G401 (cell line): ENCODE data around the gene HNRNPH1. TPM values are rescaled to one million over a fixed set of nuclear protein-coding genes. Genes with fewer than 3 reads are reported as not detected.

Experiments
- DNase-seq: peaks from one replicate; pipeline ENCODE4 v3.0.0-alpha.2; 2015; ENCODE audit warnings: low spot score
- in situ Hi-C: cut with HindIII; loops from 2 replicates; pipeline ENCODE4 v1.10.0; 2016; ENCODE audit warnings: low sequenced_read_pairs, mixed read lengths
- total RNA-seq: library from RNA; depleted of rRNA; stranded (reverse); fragments of >200 nt; shearing (Covaris generic); gene quantifications from 2 replicates; pipeline ENCODE4 v1.2.3, GENCODE V29; 2014

HNRNPH1 gene
- total RNA-seq, 1 experiment from 2014 or later = 108 TPM

DNA sequence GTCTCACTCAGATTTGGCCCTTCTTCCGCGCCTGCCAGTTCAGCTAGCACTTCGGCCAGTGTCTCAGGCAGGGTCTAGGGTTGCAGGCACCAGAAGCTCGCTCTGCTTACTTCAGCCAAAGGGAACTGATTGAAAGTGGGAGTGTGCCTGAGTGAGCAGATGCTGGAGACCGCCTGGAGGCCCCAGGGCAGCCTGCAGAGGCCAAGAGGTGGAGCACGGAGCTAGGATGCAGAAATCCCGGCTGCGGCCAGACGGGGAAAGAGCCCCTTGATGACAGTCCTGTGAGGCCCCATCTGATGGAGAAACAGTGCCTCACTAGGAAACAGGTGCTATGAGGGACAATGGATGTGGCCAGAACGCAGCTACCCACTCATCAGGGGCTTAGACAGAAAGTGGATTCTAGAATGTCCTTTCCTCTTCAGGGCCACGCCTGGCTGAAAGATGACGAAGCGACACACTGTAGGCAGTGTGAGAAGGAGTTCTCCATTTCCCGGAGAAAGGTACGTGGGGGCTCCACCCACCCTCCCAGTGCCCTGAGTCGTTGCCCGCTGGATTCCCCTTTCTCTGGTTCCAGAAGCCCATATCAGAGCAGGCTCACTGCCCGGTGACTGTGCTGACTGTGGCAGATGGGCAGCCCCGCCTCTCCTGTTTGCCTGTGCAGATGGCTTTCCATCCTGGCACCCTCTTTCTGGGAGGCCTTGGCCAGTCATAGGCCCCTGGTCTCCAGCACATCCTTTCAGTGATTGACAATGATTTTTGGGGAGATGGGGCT lies 16.1 kb downstream of the HNRNPH1 start:
- peak; percentile 95 for DNase-seq

DNA sequence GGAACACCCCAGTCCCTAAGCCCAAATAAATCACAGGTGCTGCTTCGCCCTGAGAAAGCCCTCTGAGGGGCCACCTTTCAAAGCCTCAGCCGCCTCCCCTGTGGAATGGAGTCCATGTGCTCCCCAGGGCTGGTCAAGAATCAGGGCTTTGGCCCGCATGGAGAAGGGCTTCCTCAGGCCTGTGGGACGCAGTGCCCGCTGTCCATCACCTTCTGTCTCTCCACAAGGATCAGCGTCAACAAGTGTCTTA lies 16.6 kb downstream of the HNRNPH1 start:
- in situ Hi-C loops = no loop called here
- DNase-seq = no peak

More for the DNA sequence above, 16.1 kb downstream of the HNRNPH1 start:
- in situ Hi-C loops = no loop called here

DNA sequence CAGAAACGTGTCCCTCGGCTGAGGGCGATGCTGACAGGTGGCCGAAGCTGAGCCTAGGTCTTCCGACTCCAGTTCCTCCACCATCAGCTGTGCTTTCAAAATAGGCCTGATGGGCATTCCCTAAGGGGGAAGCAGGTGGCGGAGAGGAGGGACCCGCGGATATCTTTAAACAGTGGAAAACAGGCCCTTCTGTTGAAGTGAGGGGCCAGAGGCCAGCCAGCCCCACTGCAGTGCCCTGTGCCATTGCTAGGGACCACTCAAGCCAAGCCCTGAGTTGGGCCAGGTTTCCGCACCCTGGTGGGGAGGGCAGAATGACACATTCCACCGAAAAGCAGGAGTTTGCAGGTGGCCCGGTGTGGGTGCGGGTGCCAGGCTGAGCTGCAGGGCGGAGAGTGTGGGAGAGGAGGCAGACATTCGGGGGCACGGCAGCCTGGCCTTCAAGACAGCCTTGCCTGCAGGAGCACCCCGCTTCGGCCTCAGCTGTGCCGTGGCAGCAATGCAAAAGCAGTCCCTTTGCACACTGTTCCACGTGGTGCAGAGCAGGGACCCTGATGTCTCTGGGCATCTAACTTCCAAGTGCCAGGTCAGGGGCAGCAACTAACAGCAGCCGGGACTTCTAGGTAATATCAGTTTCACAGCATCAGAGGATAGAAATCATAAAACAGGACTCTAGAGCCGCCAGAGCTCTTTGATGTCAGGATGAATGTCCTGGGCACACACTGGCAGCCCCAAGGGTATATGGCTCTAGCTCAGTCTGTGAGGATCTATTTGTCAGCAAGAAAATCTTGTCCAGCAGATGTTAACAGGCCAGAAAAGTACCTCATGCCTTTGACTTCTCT lies 17.2 kb downstream of the HNRNPH1 start:
- in situ Hi-C loops = no loop called here
- DNase-seq = no peak

DNA sequence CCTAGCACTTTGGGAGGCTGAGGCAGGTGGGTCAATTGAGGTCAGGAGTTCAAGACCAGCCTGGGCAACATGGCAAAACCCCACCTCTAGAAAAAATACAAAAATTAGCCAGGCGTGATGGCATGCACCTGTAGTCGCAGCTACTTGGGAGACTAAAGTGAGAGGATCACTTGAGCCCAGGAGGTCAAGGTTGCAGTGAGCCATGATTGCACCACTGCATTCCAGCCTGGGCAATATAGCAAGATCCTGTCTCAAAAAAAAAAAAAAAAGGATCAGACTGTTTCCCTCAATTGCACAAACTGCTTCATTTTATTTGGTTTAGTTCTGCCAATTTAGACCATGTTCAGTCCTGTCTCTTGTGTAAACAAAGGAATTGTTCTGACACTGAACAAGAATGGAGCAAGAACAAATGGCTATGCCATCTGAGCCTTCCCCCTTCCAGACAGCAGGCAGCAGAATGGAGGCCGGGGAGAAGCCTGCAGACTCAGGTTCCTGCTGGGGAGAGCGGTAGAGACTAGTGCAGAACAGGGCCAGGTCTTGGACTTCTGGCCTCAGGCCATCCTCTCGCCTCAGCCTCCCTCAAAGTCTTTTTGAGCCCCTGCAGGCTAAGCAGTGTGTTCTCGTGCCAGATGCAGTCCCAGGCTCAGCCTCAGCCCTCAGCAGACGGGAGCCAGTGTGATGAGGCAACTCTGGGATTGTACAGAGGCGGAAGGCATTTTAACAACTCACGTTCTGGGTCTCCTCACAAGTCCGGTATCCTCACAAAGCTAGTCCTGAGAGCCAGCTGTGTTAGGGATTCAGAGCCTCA lies 18.2 kb downstream of the HNRNPH1 start:
- peak; percentile 38 for DNase-seq

DNA sequence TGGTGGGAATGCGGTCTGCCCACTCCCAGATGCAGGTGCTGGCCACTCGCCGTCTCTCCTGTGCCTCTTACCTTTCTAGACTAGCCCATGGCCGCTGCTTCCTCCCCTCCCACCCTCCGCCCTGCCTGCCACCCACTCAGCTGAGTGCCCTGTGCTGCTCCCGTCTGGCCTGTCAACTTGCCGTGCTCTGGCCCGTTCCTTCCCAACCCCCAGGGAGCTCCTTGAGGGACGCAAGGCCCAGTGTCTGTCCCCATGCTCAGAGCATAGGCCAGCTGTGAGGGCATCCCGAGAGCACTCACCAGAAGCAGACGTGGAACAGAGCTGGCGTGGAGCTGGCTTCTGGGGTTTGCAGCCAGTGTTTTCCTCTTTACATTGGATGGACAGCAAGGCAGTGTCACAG lies 20.2 kb downstream of the HNRNPH1 start:
- in situ Hi-C loops = no loop called here
- no peak for DNase-seq

More for the DNA sequence above, 18.2 kb downstream of the HNRNPH1 start:
- in situ Hi-C loops = no loop called here

DNA sequence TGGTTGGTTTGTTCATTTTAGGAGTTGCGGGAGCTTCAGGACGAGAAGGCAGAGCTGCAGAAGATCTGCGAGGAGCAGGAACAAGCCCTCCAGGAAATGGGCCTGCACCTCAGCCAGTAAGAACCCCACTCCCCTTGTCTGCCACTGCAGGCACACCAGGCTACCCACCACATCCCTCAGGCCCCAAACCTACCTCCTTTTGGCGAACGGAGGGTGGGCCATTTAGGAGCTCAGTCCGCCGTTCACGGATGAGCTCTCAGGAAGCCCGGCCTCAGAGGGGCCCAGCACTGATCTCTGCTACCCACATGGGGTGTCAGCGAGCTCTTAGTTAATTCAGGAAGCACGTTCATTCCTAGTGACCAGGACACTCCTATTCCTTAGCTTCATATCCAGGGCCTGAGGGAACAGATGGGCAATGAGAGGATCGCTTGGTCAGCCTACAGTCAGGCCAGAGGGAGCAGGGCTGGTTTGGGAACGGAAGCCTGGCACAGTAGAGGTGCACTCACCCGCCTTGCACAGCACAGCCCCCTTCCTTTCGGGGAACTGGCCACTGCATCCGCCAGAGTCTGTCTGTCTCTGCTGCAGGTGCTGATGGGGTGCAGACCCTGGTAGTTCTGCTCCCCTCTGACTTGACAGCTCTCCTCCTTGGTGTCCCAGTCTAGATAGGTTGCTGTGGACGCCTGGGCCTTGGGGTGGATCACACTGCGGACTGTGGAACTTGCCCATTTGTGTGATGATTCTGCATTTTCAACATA lies 21.4 kb downstream of the HNRNPH1 start:
- no peak for DNase-seq
- in situ Hi-C loops = no loop called here

DNA sequence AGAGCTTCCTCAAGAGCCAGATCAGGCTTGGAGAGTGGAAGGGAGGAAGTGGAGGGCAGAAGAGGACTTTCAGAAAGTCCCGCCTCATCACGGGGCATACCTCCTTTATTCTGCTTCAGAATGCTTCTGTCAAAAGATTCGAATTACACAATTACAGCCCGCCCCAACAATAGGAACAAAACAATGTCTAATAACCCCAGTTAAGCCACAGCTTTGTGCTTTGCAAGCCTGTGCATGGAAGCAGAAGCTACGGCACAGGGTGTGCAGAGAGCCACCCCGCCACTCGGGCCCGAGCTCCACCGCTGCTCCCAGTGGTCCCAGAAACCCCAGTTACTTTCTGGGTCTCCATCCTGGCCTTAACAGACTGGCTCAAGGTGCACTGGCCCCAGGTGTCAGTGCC lies 23.5 kb downstream of the HNRNPH1 start:
- in situ Hi-C loops = no loop called here
- DNase-seq = no peak

DNA sequence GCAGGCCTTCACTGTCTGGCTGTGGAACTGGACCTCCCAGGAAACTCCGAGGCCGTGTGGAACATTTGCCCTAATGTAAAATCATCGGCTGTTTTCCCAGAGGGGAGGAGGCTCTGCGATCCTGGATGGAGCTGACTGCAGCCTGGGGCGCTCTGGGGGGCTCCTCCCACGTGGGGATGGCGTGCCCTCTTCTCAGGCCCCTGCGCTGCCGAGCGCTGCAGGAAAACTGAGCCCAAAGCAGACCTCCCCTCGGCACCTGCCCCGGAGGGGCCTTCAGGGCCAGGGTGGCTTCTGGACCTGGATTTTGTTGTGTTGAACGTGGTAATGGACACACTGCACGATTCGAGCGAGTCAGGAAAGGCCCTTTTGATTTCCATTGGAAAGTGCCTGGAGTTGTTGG lies 23.9 kb downstream of the HNRNPH1 start:
- no peak for DNase-seq
- in situ Hi-C loops = no loop called here

DNA sequence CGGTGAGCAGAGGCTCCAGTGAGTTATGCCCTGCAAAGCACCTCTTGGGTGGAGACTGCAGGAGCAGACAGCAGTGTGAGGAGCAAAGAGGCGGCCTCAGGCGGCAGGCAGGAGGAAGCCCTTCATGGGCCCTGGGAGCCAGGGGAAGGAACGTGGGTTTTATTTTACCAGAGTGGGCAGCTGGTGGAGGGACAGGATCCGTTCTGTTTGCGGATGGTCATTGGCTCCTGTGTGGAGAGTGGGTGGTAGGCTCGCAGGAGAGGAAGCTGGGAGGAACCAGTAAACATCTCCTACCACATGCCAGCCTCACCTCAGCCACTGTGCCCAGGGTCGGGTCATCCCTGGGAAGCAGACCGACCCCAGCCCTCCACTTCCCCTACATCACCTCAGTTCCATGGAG lies 24.4 kb downstream of the HNRNPH1 start:
- DNase-seq = no peak
- in situ Hi-C loops = no loop called here

DNA sequence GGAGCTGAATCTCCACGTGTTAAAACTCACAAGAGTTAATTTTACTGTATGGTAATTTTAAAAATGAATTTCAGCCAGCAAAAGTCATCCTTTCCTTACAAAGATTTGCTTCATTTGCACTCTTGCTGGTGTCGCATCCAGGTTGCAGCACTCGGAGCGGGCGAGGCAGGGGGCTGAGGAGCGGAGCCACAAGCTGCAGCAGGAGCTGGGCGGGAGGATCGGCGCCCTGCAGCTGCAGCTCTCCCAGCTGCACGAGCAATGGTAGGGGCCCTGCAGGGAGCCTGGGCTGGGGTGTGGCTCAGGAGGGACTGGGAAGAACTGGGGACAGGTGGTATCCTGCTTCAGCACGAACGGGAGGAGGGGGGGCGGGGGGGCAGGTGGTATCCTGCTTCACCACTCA lies 27.1 kb downstream of the HNRNPH1 start:
- in situ Hi-C loops = no loop called here
- no peak for DNase-seq

DNA sequence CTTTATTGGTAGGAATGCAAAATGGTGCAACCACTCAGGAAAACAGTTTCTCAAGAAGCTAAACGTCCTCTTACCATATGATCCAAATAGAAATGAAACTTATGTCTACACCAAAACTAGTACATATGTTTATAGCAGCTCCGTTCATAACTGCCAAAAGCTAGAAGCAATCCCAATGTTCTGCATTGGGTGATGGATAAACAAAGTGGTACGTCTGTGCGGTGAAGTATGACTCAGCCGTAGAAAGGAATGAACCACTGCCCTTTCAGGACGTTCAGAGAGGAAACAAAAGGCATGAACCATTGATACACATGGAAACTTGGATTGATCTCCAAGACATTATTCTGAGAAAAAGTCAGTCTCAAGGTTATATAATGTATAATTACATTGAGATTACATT lies 27.6 kb downstream of the HNRNPH1 start:
- in situ Hi-C loops = no loop called here
- no peak for DNase-seq

DNA sequence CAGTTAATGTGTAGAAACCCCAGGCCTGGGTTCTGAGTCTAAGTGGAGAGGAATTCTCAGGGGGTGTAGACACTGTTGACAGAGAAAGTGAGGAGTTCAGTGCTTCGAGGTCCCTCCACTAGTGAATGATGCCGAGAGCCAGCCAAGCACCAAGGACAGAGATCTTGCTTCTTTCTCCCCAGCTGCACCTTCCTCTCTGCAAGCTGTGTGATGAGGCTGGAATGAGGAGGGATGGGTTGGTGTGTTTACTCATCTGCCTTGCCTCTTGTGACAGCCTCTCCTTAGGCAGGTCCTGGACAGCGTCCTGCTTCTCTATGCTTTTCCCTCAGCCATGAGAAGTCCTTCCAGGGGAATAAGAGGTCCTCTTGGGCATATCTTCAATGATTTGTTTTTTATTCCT lies 35.3 kb downstream of the HNRNPH1 start:
- no peak for DNase-seq
- in situ Hi-C loops = no loop called here

DNA sequence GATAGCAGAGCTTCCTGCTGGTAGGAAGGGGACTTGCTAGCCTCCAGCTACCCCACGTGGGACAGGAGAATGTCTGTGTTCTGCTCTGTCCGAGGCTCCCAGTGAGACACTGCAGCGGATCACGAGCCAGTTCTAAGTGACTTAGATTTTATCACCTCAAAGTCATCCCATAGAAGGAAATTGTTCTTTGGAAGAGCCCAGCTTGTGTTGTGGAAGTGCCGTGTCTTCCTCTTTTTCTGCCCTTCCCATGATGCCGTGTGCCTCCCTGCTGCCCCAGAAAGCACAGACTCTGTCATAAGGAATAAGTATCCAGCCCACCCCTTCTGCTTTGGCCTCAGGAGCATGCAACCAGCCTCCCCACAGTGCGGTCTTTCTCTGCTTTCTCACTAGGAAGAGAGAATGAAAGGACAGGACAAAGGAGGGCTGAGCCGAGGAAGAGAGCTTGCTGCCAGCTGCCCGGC lies 37.5 kb downstream of the HNRNPH1 start:
- DNase-seq = peak; percentile 8
- in situ Hi-C loops = no loop called here

DNA sequence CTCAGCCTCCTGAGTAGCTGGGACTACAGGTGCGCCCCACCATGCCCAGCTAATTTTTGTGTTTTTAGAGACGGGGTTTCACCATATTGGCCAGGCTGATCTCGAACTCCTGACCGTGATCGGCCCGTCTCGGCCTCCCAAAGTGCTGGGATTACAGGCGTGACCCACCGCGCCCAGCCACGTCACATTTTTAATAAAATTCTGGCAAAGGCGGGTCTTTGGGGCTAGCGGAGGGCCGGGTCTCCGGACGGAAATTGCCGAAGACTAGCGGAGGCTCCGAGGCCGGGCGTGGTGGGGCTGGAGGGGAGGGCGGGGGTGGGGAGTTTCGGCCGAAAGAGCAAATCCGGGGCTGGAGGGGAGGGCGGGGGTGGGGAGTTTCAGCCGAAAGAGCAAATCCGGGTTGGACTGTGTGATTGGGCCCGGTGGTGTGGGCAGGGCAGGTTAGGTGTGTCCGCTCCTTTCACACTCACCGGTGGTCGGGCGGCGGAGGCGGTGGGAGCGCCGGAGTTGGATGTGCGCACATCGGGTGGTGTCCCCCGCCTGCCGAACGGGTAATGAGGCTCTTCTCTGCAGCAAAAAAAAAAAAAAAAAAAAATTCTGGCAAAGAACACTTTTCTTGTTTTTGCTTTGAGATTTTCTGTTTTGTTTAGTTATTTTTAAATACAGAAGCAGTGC lies 46.0 kb downstream of the HNRNPH1 start:
- in situ Hi-C loops = no loop called here
- no peak for DNase-seq

DNA sequence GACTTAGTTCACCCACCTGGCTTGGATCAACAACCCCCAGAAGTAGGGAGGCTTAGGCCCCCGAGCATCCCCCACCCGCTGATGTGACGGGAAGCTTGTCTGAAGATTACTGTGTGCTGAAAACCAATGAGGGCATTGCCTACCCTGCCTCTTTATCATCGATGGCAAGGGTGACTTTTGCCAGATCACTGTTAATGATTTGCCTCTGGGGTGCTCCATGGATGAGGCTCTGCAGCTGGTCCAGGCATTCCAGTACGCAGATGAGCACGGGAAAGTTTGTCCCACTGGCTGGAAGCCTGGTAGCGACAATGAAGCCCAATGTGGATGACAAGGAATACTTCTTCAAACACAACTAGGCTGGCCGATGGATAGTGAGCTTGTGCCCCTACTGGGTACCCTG lies 51.1 kb downstream of the HNRNPH1 start:
- in situ Hi-C loops = no loop called here
- no peak for DNase-seq

DNA sequence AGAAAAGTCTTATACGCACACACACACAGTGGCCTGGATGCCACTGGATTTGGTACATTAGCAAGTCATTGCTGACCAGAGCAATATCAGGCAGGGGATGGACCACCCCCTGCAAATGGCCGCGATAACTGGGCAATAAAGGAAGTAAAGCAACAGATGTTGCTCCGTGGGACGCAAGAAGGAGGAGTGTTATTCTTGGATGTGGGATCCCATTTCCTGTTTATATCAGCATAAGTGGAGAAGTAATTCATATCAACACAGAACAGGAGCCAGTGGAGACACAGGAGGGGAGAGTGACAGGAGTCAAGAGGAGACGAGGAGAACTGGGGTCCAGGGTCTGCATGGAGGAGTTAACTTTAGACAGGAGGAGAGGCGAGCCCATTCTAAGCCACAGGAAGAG lies 54.8 kb downstream of the HNRNPH1 start:
- in situ Hi-C loops = no loop called here
- no peak for DNase-seq

DNA sequence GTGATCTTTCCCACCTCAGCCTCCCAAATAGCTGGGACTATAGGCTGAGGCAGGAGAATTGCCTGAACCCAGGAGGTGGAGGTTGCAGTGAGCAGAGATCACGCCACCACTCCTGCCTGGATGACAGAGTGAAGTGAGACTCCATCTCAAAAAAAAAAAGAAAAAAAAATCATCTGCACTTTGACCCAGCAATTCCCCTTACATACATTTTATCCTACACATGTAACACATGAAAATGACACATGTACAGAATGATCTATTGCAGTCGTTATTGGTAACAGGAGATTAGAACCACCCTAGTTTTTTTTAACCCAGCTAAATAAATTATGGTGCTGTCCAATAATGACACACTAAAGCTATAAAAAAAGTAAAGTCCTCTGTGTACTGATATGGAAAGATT lies 58.9 kb downstream of the HNRNPH1 start:
- in situ Hi-C loops = no loop called here
- DNase-seq = no peak
